Stimulated activated CD4-positive, alpha-beta T cell treated with anti-CD3 and anti-CD28 coated beads, Interleukin-2, amount 100 ng/mL, for 4 hours (primary cell): ENCODE measurements around the gene RNF208.
"Not testable (repeated sequence)": the region's sequence is repeated elsewhere in the genome, so short reads cannot be mapped to it uniquely, and the experiment has no call there.

Experiments used
- DNase-seq: peaks from one replicate; pipeline ENCODE4 v3.0.0-alpha.2; 2020; ENCODE audit warnings: low read depth

Gene RNF208

GRCh38 chr9:137222190-137223077 is at the start of gene RNF208:
RNF208 (minus strand) TSS chr9:137222240; CDS start chr9:137221212, 1,028 bp downstream.
- DNase-seq: no peak

- DNase-seq: no peak
Measured at GRCh38 chr9:137271696-137272076, 49.6 kb upstream of the RNF208 start.

GRCh38 chr9:137270929-137271695 is 49.1 kb upstream of the RNF208 start:
- no peak for DNase-seq

- no peak for DNase-seq
Measured at GRCh38 chr9:137269231-137269772, 47.3 kb upstream of the RNF208 start.

GRCh38 chr9:137268538-137269201 is 46.6 kb upstream of the RNF208 start:
- DNase-seq: no peak

GRCh38 chr9:137267933-137268355 is 45.9 kb upstream of the RNF208 start:
- DNase-seq: no peak

- no peak for DNase-seq
Measured at GRCh38 chr9:137266585-137267453, 44.8 kb upstream of the RNF208 start.

- DNase-seq: no peak
Measured at GRCh38 chr9:137266162-137266527, 44.1 kb upstream of the RNF208 start.

- no peak for DNase-seq
Measured at GRCh38 chr9:137265496-137266161, 43.6 kb upstream of the RNF208 start.

- no peak for DNase-seq
Measured at GRCh38 chr9:137264067-137264466, 42.0 kb upstream of the RNF208 start.

- DNase-seq: no peak
Measured at GRCh38 chr9:137263506-137263905, 41.5 kb upstream of the RNF208 start.

GRCh38 chr9:137262909-137263285 is 40.9 kb upstream of the RNF208 start:
- no peak for DNase-seq

GRCh38 chr9:137262173-137262908 is 40.3 kb upstream of the RNF208 start:
- not testable (repeated sequence) for DNase-seq

- DNase-seq: no peak
Measured at GRCh38 chr9:137256856-137257255, 34.8 kb upstream of the RNF208 start.

- DNase-seq: no peak
Measured at GRCh38 chr9:137256362-137256761, 34.3 kb upstream of the RNF208 start.

GRCh38 chr9:137255448-137256114 is 33.5 kb upstream of the RNF208 start:
- DNase-seq: no peak

GRCh38 chr9:137254624-137255447 is 32.8 kb upstream of the RNF208 start, which contains the start of gene NELFB:
NELFB (plus strand) TSS chr9:137255327.
- DNase-seq: peak; percentile 93
